Uterus (tissue), 2 donors: ENCODE results near the gene SLC17A9.

Experiments
- CTCF ChIP-seq, 4 experiments: fragments of 200-600 bp in 2 of 4; fragments of 450-650 bp in 2 of 4; sonication (generic) in 2 of 4; IDR thresholded peaks; one replicate each; pipeline ENCODE4 v1.5.1; 2016 to 2019; ENCODE audit warnings: antibody characterized with exemption in 4 of 4, mild to moderate bottlenecking in 2 of 4, moderate library complexity in 1 of 4
- POLR2A ChIP-seq, 2 donors: fragments of 450-650 bp; IDR thresholded peaks; one replicate each; pipeline ENCODE4 v1.6.1; 2016; ENCODE audit warnings: antibody characterized with exemption in 2 of 2, mild to moderate bottlenecking in 1 of 2, moderate library complexity in 1 of 2

- TF ChIP-seq CTCF (IDR thresholded peaks at IDR 0.05) (no peak), POLR2A (IDR thresholded peaks at IDR 0.05) (no peak)
Measured at GRCh38 chr20:63002511-63002910, 50.0 kb downstream of the SLC17A9 start.
